Type B pancreatic cell (in vitro differentiated cells): ENCODE measurements around the gene NRXN2. TPM values are rescaled to one million over a fixed set of nuclear protein-coding genes. Genes with fewer than 3 reads are reported as not detected.
A peak's percentile ranks its signal among the peaks of the same experiment; 100 is the strongest.

Experiments
- DNase-seq: peaks from one replicate; pipeline ENCODE4 v3.0.0; 2021; ENCODE audit warnings: mixed read lengths; ENCODE audit not compliant: unreplicated experiment; ENCODE audit errors: extremely low spot score
- H3K27ac Mint-ChIP-seq: 2 replicates; pipeline ENCODE4 v1.8.0; 2021; ENCODE audit warnings: mild to moderate bottlenecking, mixed read lengths
- H3K27me3 Mint-ChIP-seq: 2 replicates; pipeline ENCODE4 v1.8.0; 2021; ENCODE audit warnings: mixed read lengths
- H3K36me3 Mint-ChIP-seq: 2 replicates; pipeline ENCODE4 v1.8.0; 2021; ENCODE audit warnings: mixed read lengths
- H3K4me1 Mint-ChIP-seq: one replicate; pipeline ENCODE4 v1.8.0; 2021; ENCODE audit warnings: mixed read lengths; ENCODE audit not compliant: unreplicated experiment
- H3K4me3 Mint-ChIP-seq: 2 replicates; pipeline ENCODE4 v1.8.0; 2021; ENCODE audit warnings: mild to moderate bottlenecking, mixed read lengths
- H3K9me3 Mint-ChIP-seq: 2 replicates; pipeline ENCODE4 v1.8.0; 2021; ENCODE audit warnings: mixed read lengths
- CTCF ChIP-seq: fragments of 200-600 bp; sonication (generic); conservative IDR thresholded peaks from 2 replicates; pipeline ENCODE4 v1.5.0; 2021; ENCODE audit warnings: antibody characterized with exemption, mild to moderate bottlenecking
- total RNA-seq: library from RNA; stranded (reverse); gene quantifications from 2 replicates; pipeline ENCODE4 v1.2.1, GENCODE V29; 2021; ENCODE audit warnings: low replicate concordance

Gene NRXN2
- total RNA-seq, 1 donor from 2014 or later = 22.1 TPM

DNA sequence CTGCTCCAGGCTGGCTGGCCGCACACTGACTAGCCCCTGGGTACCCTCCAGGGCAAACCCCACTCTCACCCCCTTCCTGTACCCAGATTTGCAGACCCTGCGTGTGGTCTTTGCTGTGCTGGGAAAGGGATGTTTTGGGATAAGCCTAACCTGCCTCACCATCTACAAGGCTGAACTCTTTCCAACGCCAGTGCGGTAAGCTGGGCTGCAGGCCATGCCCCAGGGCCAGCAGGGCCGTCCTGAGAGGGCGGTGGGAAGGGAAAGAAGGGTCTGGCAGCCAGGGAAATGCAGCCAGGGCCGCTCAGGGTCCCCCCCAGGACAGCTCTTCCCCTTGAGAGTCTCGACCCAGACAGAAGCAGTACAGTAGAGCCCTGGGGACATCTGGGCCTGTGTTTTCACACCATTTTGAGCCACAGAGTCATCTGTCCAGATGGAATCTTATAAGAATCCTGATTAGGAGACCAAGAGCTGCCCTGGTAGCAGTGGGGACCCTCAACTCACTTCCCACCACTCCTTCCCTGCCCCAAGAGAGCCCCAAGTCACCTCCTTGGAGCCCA is 154.3 kb downstream of the NRXN2 start:
- DNase-seq = no peak
- H3K4me1 Mint-ChIP-seq = peaks cover 8% of the 10 kb centered on the region
- no peaks in the 10 kb centered on the region for H3K9me3 Mint-ChIP-seq
- no peaks in the 10 kb centered on the region for H3K36me3 Mint-ChIP-seq
- H3K27ac Mint-ChIP-seq = no peak overlapping the region
- no peak for TF ChIP-seq CTCF
- no peak overlapping the region for H3K4me3 Mint-ChIP-seq
- no peaks in the 10 kb centered on the region for H3K27me3 Mint-ChIP-seq

GRCh38 chr11:64568041-64568571 is 154.9 kb downstream of the NRXN2 start:
- Mint-ChIP-seq H3K36me3 (no peaks in the 10 kb centered on the region), H3K4me1 (peaks cover 8% of the 10 kb centered on the region), H3K9me3 (no peaks in the 10 kb centered on the region), H3K27ac (no peak overlapping the region), H3K4me3 (no peak overlapping the region), H3K27me3 (no peaks in the 10 kb centered on the region)
- DNase-seq = no peak
- no peak for TF ChIP-seq CTCF

DNA sequence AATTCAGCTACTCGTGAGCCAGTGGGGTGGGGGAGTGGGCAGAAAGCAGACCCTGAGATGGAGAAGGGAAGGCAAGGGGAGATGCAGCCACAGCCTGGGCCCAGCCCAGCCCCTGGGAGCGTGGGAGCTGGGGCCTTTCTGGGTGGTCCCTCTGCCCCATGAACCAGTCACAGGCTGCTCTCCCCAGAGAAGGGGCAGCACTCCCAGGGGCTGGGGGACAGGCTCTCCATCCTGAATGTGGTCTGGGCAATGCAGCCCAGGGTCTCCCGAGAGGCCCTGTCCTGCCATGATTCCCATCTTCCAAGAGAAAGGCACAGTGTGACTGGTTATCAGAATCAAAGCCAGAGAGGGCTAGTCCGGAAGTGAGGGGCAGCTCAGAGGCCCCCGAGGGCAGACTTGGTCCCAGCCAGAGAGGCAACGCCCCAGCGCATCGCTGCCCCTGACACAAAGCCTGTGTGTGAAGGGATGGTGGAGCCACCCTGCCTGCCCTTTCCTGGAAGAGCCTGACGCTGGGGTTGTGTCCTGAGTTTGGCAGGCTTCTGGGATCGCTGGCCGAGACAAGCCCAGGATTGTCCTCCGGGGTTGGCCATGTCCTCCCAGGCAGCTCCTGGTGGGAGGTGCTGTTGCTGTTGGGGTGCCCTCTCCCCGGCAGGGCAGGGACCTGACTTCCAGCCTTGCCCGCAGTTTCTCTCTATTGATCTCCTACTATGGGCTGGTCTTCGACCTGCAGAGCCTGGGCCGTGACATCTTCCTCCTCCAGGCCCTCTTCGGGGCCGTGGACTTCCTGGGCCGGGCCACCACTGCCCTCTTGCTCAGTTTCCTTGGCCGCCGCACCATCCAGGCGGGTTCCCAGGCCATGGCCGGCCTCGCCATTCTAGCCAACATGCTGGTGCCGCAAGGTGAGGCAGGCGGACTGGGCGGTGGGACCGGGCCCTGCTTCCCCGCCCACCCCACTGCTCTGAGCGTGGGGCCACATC is 155.8 kb downstream of the NRXN2 start:
- no peak for TF ChIP-seq CTCF
- no peaks in the 10 kb centered on the region for H3K9me3 Mint-ChIP-seq
- no peaks in the 10 kb centered on the region for H3K36me3 Mint-ChIP-seq
- H3K27me3 Mint-ChIP-seq = no peaks in the 10 kb centered on the region
- H3K27ac Mint-ChIP-seq = peak overlapping the region; percentile 93
- no peak for DNase-seq
- peak overlapping the region; percentile 61 for H3K4me3 Mint-ChIP-seq
- H3K4me1 Mint-ChIP-seq = peaks cover 8% of the 10 kb centered on the region

DNA sequence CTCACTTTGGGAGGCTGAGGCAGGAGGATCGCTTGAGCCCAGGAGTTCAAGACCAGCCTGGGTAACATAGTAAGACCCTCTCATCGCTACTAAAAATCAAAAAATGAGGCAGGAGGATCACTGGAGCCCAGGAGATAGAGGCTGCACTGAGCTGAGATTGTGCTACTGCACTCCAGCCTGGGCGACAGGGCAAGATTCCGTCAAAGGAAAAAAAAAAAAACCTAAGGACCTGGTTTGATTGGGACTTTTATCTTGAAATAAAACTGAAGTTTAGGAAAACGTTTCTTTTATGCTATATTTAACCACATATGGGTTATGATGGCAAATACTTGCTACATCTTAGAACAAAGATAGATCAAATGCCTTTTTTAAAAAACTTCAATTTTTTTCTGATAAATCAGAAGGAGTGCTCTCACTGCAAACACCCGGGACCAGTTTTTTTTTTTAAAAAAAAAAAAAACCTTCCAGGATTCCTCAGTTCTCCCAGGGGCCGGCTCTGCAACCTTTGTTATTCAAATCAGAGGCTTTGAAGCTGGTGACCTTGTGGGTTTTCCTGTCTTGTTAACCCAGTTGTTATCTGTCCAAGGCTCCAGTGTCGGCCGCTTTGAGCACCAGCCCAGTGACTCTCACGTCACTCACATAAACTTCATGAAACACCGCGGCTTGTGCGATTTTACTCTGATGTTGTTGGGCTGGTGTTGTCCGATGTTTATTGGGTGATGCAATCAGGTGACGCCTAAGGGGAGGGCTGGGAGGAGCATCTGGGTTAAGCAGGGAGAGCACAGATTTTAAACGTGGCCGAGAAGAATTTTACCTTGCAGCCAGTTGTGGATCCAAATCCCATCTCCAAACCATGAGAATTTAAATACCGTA is 156.7 kb downstream of the NRXN2 start:
- no peak for TF ChIP-seq CTCF
- H3K27me3 Mint-ChIP-seq = no peaks in the 10 kb centered on the region
- peak overlapping the region; percentile 93 for H3K27ac Mint-ChIP-seq
- peaks cover 8% of the 10 kb centered on the region for H3K4me1 Mint-ChIP-seq
- H3K36me3 Mint-ChIP-seq = no peaks in the 10 kb centered on the region
- DNase-seq = no peak
- H3K4me3 Mint-ChIP-seq = peak overlapping the region; percentile 61
- H3K9me3 Mint-ChIP-seq = no peaks in the 10 kb centered on the region
